A204.1 (cell line): ENCODE measurements around the gene OR8J1.
"Not testable (repeated sequence)": the region's sequence is repeated elsewhere in the genome, so short reads cannot be mapped to it uniquely, and the experiment has no call there.

Source experiments
- FAIRE-seq: peaks from 2 replicates; lab custom pipeline; 2012; peaks lifted over from hg19 to GRCh38; lab: Jason Lieb, UNC

The OR8J1 gene

GRCh38 chr11:56353991-56354390, at the start of gene OR8J1:
OR8J1 (plus strand) TSS chr11:56354291; CDS start chr11:56360247, 5,956 bp downstream.
- no peak for FAIRE-seq

- FAIRE-seq: no peak
These were observed 46.3 kb upstream of the OR8J1 start for GRCh38 chr11:56307836-56308235.

GRCh38 chr11:56314844-56315243, 39.2 kb upstream of the OR8J1 start, which contains the start of gene OR8K3:
OR8K3 (plus strand) TSS chr11:56315144; CDS start chr11:56318307, 3,163 bp downstream.
- no peak for FAIRE-seq

- no peak for FAIRE-seq
These were observed 22.1 kb upstream of the OR8J1 start for GRCh38 chr11:56331861-56332491.

- FAIRE-seq: no peak
These were observed 20.9 kb upstream of the OR8J1 start for GRCh38 chr11:56333156-56333555.

GRCh38 chr11:56340289-56340688, 13.8 kb upstream of the OR8J1 start:
- FAIRE-seq: no peak

GRCh38 chr11:56345739-56346138, 8.4 kb upstream of the OR8J1 start, which contains the start of gene OR8K1:
OR8K1 (plus strand) TSS chr11:56346039; CDS start chr11:56346039, 0 bp downstream.
- FAIRE-seq: no peak

- FAIRE-seq: no peak
These were observed 21.2 kb downstream of the OR8J1 start, which contains the start of gene OR8U1 for GRCh38 chr11:56375324-56375723. OR8U1 (plus strand) TSS chr11:56375624; CDS start chr11:56375624, 0 bp downstream.

- FAIRE-seq: no peak
These were observed 26.0 kb downstream of the OR8J1 start for GRCh38 chr11:56380120-56380519.

GRCh38 chr11:56394381-56394780, 40.3 kb downstream of the OR8J1 start:
- no peak for FAIRE-seq

GRCh38 chr11:56396047-56396446, 42.0 kb downstream of the OR8J1 start:
- FAIRE-seq: no peak

GRCh38 chr11:56401858-56402461, 47.9 kb downstream of the OR8J1 start:
- not testable (repeated sequence) for FAIRE-seq

- FAIRE-seq: no peak
These were observed 50.3 kb downstream of the OR8J1 start for GRCh38 chr11:56404393-56404792.

- FAIRE-seq: no peak
These were observed 56.7 kb downstream of the OR8J1 start for GRCh38 chr11:56410801-56411200.
